A549 (cell line): ENCODE measurements around the gene PKD2.

ENCODE experiments used
- CEBPB ChIP-seq, 2 experiments: fragments of >200 bp in 1 of 2; sonication (Bioruptor Twin) in 1 of 2; formaldehyde crosslinking in 1 of 2; IDR thresholded peaks; 2 replicates each; pipeline ENCODE4 v1.6.1; 2012 to 2016
- EHF ChIP-seq: fragments of 250-450 bp; sonication (Bioruptor Pico); IDR thresholded peaks from 2 replicates; pipeline ENCODE4 v1.5.0; 2020; ENCODE audit warnings: mild to moderate bottlenecking
- EP300 ChIP-seq, 2 experiments: fragments of >200 bp; sonication (Bioruptor Twin); formaldehyde crosslinking; IDR thresholded peaks; 2 replicates in 1 of 2; 3 replicates in 1 of 2; pipeline ENCODE4 v1.6.1; 2016 to 2017
- ESRRA ChIP-seq: fragments of 150-350 bp; IDR thresholded peaks from 2 replicates; pipeline ENCODE4 v1.6.1; 2014; ENCODE audit warnings: mild to moderate bottlenecking, low read length, borderline replicate concordance
- HDAC2 ChIP-seq: fragments of 200-600 bp; sonication (generic); IDR thresholded peaks from 2 replicates; pipeline ENCODE4 v1.6.1; 2016
- JUN ChIP-seq, 2 experiments: fragments of >200 bp; sonication (Bioruptor Twin); formaldehyde crosslinking; IDR thresholded peaks; 2 replicates in 1 of 2; 3 replicates in 1 of 2; pipeline ENCODE4 v1.6.1; 2016 to 2017
- JUNB ChIP-seq: fragments of >200 bp; sonication (Bioruptor Twin); formaldehyde crosslinking; IDR thresholded peaks from 2 replicates; pipeline ENCODE4 v1.6.1; 2016
- KDM5A ChIP-seq: fragments of 200-600 bp; sonication (generic); IDR thresholded peaks from 2 replicates; pipeline ENCODE4 v1.6.1; 2016; ENCODE audit warnings: antibody characterized with exemption, mild to moderate bottlenecking
- PHF8 ChIP-seq: fragments of 200-600 bp; sonication (generic); IDR thresholded peaks from 2 replicates; pipeline ENCODE4 v1.6.1; 2016; ENCODE audit warnings: low read depth, mild to moderate bottlenecking, antibody characterized with exemption, moderate library complexity, borderline replicate concordance
- POLR2A ChIP-seq: IDR thresholded peaks from 2 replicates; pipeline ENCODE4 v1.6.1; 2012; ENCODE audit warnings: mild to moderate bottlenecking, low read length
- RAD21 ChIP-seq, 2 experiments: fragments of >200 bp in 1 of 2; sonication (Bioruptor Twin) in 1 of 2; formaldehyde crosslinking in 1 of 2; IDR thresholded peaks in 1 of 2; conservative IDR thresholded peaks in 1 of 2; 2 replicates in 1 of 2; 3 replicates in 1 of 2; pipeline ENCODE4 v1.6.1; 2012 to 2018; ENCODE audit warnings: inconsistent platforms in 1 of 2
- ZFP36 ChIP-seq: fragments of 450-650 bp; IDR thresholded peaks from 2 replicates; pipeline ENCODE4 v1.6.1; 2014; ENCODE audit warnings: borderline replicate concordance; ENCODE audit not compliant: partially characterized antibody
- TF ChIP-seq, protein P1 (sequence below): fragments of >200 bp; sonication (Bioruptor Twin); formaldehyde crosslinking; IDR thresholded peaks from 3 replicates; pipeline ENCODE4 v1.5.1; 2016
- TF ChIP-seq, protein P2 (sequence below): IDR thresholded peaks from 2 replicates; pipeline ENCODE4 v1.6.1; 2012

DNA sequence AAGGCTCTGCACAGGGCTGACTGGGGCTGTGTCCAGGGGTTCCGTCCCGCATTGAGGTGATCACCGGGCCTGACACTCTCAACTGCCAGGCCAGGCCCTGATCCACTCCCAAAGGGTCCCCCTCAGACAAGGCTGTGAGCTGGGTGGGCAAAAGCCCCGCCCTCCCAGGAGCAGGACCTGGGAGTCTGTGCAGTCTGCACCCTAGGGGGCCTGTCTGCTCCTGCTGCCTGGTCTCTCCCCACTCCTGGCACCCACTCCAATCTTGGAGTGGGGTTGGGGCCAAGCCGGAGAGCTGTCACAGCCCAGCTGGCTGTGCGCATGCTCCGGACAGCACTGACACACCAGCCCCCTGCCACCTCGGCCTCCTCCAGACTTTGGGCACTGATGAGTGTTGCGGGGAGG is 41.3 kb upstream of the PKD2 start:
- no peak for TF ChIP-seq EHF (CRISPR knock-in tag)
- TF ChIP-seq POLR2A: no peak
- no peak for TF ChIP-seq ESRRA
- TF ChIP-seq ZFP36: no peak
- TF ChIP-seq, protein P1, sequence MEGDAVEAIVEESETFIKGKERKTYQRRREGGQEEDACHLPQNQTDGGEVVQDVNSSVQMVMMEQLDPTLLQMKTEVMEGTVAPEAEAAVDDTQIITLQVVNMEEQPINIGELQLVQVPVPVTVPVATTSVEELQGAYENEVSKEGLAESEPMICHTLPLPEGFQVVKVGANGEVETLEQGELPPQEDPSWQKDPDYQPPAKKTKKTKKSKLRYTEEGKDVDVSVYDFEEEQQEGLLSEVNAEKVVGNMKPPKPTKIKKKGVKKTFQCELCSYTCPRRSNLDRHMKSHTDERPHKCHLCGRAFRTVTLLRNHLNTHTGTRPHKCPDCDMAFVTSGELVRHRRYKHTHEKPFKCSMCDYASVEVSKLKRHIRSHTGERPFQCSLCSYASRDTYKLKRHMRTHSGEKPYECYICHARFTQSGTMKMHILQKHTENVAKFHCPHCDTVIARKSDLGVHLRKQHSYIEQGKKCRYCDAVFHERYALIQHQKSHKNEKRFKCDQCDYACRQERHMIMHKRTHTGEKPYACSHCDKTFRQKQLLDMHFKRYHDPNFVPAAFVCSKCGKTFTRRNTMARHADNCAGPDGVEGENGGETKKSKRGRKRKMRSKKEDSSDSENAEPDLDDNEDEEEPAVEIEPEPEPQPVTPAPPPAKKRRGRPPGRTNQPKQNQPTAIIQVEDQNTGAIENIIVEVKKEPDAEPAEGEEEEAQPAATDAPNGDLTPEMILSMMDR: no peak
- TF ChIP-seq HDAC2: no peak
- TF ChIP-seq CEBPB (IDR thresholded peaks at IDR 0.05): no peak
- TF ChIP-seq JUN (IDR thresholded peaks at IDR 0.05): no peak
- TF ChIP-seq, protein P2, sequence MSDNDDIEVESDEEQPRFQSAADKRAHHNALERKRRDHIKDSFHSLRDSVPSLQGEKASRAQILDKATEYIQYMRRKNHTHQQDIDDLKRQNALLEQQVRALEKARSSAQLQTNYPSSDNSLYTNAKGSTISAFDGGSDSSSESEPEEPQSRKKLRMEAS: no peak
- no peak for TF ChIP-seq KDM5A
- no peak for TF ChIP-seq RAD21 (conservative IDR thresholded peaks at IDR 0.05 in 1 of 2, IDR thresholded peaks at IDR 0.05 in 1 of 2)
- TF ChIP-seq EP300 (IDR thresholded peaks at IDR 0.05): no peak
- no peak for TF ChIP-seq PHF8
- no peak for TF ChIP-seq JUNB
